ENCODE data around the gene DLX6. TPM values are rescaled to one million over a fixed set of nuclear protein-coding genes. Genes with fewer than 3 reads are reported as not detected.

DLX6 gene
- total and polyA plus RNA-seq, 2 donors: 0.09 to 0.48 TPM

- H3K36me3 ChIP-seq (ENCODE audit: insufficient read depth): no peaks in the 10 kb centered on the region
- DNase-seq (ENCODE audit: extremely low spot score): no peak
- no peak overlapping the region for H3K27ac ChIP-seq (ENCODE audit: low read depth)
- H3K4me3 ChIP-seq (ENCODE audit: low read depth, low read length): no peak overlapping the region
- H3K4me1 ChIP-seq (ENCODE audit: insufficient read depth): no peaks in the 10 kb centered on the region
- WGBS: 9% methylated on average over 22 of the region's 22 CpGs
Observed at GRCh38 chr7:96989241-96989858, 16.0 kb upstream of the DLX6 start.

DNA sequence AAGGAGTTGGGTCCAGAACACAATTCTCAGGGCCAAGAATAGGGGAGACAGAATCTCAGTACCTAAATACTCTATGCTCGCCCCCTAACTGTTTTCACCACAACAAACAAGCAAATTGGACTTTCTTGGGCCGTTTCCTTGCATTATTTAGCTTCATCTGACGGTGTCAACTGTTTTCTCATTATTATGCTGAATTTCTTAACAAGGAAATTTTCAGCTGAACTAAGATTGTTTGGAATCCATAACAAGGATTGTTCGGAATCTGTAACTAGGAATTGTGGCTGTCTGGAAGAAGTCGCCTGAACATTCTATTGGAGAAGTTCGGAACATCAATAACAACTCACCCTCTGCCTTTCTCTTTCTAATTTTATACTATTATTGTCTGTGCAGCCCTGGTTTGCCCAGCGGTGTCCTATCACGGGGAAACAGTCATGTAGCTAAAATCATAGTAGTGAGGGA is 15.5 kb upstream of the DLX6 start:
- WGBS: 13% methylated on average over 8 of the region's 8 CpGs
- no peak overlapping the region for H3K4me3 ChIP-seq (ENCODE audit: low read depth, low read length)
- no peaks in the 10 kb centered on the region for H3K4me1 ChIP-seq (ENCODE audit: insufficient read depth)
- no peak for DNase-seq (ENCODE audit: extremely low spot score)
- no peak overlapping the region for H3K27ac ChIP-seq (ENCODE audit: low read depth)
- H3K36me3 ChIP-seq (ENCODE audit: insufficient read depth): no peaks in the 10 kb centered on the region

- H3K27ac ChIP-seq (ENCODE audit: low read depth): no peak overlapping the region
- DNase-seq (ENCODE audit: extremely low spot score): no peak
- H3K4me3 ChIP-seq (ENCODE audit: low read depth, low read length): no peak overlapping the region
- H3K36me3 ChIP-seq (ENCODE audit: insufficient read depth): no peaks in the 10 kb centered on the region
- WGBS: 7% methylated on average over 13 of the region's 13 CpGs
- no peaks in the 10 kb centered on the region for H3K4me1 ChIP-seq (ENCODE audit: insufficient read depth)
Observed at GRCh38 chr7:96991546-96992191, 13.7 kb upstream of the DLX6 start.

DNA sequence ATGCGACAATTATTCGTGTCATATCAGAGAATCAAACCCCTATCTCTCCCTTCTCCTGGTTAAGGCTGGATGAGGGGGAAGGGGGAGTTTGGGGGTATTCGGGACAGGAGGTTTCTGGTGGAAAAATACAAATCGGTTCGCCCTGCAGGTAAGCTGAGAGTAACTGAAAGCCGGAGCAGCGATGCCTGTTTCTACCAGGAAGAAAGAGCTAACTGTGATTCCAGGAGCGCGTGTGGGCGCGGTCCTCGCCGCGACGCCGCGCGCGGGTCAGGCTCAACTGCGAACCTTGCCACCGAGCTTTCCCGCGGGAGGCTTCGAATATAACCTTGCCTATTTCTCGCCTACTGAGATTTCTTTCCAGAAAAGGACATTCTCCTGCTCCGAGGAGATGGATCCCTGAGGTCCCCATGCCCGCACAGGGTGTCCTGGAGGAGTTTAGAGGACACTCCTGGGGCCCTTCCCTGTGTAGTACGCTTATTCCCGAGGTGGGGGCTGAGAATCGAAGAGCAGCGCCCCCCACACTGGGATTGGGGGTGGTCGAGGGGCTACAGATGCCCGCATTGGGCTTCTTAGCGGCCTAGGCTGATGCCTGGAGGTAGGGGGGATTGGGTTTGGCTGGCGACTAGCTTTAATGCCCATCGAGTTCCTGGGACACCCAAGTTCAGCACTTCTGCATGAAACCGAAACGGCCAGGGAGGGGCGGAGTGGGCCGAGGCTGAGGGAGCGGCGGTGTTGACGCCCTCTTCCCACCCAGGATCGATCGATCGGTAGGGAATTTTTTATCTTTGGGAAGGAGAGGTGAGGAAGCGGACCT is 13.0 kb upstream of the DLX6 start:
- Histone ChIP-seq H3K27ac (ENCODE audit: low read depth) (no peak overlapping the region), H3K4me1 (ENCODE audit: insufficient read depth) (no peaks in the 10 kb centered on the region), H3K4me3 (ENCODE audit: low read depth, low read length) (no peak overlapping the region), H3K36me3 (ENCODE audit: insufficient read depth) (no peaks in the 10 kb centered on the region)
- 6% methylated on average over 47 of the region's 47 CpGs for WGBS
- DNase-seq (ENCODE audit: extremely low spot score): no peak

DNA sequence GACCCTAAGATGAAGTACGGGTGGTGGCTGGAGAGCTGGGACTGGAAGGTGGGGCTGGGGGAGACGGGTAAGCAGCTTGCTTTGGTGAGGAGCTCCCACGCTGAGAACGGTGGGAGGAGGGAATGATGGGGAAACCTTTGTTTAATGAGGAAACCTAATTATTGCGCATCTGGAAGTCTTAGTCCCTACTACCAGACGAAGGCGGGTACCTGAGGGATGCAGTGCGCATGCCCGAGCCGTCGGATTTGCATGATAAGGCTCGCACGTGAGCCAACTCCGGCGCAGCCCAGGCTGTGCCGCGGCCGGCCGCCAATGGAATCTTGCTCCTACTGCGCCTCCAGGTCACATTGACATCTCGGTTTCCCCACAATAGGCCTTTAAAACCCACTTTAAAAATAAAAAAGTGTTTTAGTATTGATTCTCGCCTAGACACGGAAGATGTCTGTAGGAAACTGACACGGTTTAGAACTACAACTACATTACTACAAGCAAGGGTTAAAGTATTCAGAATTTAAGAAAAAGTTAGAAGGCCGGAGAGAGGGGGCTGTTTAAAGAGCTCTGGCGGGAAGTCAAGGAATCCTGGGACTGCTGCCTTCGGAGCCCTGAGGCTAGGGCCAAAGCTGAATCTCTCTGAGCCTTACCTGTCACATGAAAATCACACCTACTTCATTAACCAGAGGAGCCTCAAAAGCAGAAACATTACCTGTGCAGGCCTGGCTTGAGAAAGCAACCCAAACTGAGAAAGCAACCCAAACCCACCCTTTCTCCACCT is 12.1 kb upstream of the DLX6 start:
- Histone ChIP-seq H3K4me1 (ENCODE audit: insufficient read depth) (no peaks in the 10 kb centered on the region), H3K27ac (ENCODE audit: low read depth) (no peak overlapping the region), H3K4me3 (ENCODE audit: low read depth, low read length) (no peak overlapping the region), H3K36me3 (ENCODE audit: insufficient read depth) (no peaks in the 10 kb centered on the region)
- 5% methylated on average over 27 of the region's 27 CpGs for WGBS
- DNase-seq (ENCODE audit: extremely low spot score): no peak

DNA sequence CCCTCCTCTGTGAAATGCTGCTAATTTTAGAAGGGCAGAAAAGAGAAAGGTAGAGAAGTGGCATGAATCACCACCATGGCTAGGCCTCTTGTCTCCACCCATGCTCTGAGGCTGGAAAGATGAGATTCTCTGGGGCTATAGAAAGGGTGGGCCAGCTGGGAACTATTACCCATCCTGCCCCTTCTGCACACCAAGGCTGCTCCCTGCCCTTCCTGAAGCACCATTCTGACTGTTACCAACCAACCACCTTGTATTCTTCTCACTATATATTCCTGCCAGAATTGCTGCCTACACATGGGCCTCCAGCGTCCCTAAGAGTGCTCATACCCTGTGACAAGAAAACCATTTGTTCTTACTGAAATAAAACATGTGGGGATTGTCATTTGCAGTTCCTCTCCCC is 11.4 kb upstream of the DLX6 start:
- no peak overlapping the region for H3K4me3 ChIP-seq (ENCODE audit: low read depth, low read length)
- no peaks in the 10 kb centered on the region for H3K4me1 ChIP-seq (ENCODE audit: insufficient read depth)
- no peak overlapping the region for H3K27ac ChIP-seq (ENCODE audit: low read depth)
- 30% methylated on average over 1 of the region's 1 CpG for WGBS
- no peaks in the 10 kb centered on the region for H3K36me3 ChIP-seq (ENCODE audit: insufficient read depth)
- DNase-seq (ENCODE audit: extremely low spot score): no peak

DNA sequence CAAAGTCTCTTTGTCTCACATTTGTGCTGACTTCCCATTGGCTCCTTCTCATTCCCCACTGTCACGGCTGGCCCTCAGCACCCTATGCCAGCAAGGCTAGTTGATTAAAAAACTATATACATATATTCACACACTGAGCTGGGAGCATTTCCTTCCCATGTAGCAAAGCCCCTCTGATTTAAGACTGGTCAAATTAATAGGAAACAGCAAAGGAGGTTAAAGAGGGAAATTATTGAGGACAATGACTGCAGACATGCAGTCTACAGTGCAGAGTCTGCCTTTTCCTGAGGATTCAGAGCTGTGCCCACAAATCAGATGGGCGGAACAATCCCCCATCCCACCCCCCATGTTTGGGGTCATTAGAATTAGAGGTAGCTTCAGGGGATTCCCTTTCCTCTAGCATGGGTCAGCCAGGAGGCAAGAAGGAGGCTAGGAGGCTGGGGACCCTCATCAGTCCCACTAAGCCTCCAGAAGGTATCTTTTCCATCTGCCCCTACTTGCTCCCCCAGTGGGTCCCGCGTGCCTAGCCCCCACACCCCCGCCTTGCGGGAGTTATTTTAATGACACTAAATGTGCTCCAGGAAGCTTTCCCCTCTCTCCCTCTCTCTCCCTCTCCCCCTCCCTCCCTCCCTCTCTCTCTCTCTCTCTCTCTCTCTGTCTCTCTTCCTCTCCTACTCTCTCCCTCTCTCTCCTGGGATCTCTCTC is 9.8 kb upstream of the DLX6 start:
- 5% methylated on average over 6 of the region's 6 CpGs for WGBS
- DNase-seq (ENCODE audit: extremely low spot score): no peak
- H3K4me1 ChIP-seq (ENCODE audit: insufficient read depth): no peaks in the 10 kb centered on the region
- H3K36me3 ChIP-seq (ENCODE audit: insufficient read depth): no peaks in the 10 kb centered on the region
- no peak overlapping the region for H3K27ac ChIP-seq (ENCODE audit: low read depth)
- no peak overlapping the region for H3K4me3 ChIP-seq (ENCODE audit: low read depth, low read length)

DNA sequence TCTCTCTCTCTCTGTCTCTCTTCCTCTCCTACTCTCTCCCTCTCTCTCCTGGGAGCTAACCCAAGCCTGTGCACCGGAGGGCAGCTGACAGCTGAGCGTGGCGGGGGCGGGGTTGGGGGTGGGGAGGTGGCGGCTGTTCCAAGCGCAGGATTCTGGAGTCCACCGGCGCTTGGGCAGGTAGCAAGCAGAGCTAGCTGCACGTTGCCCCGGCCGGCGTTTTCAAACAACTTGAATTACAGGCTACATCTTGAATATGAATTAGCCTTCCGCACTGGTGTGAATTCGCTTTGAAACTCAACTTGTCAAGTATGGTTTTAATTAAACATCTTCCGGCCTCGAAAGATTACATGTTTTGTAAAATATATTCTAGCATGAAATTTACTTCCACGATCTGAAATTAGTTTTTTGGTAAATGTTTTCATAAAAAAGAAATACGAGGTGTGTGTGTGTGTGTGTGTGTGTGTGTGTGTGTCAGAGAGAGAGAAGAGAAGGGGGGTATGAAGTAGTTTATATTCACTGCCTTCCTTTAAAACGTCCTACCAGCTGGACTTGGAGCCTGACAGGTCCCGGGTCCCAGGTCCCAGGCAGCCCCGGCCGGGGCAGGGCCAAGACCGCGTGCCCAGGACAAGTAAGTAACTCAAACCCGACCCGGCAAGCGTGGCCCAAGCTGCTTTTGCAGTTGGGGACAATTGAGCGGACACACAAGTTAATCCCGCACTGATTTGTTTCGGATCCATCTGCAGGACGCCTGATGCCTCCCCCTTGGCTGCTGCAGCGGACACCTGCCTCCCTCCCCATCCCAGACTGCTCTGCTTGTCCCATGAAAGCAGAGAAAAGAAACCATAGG is 9.0 kb upstream of the DLX6 start:
- no peaks in the 10 kb centered on the region for H3K36me3 ChIP-seq (ENCODE audit: insufficient read depth)
- DNase-seq (ENCODE audit: extremely low spot score): no peak
- H3K27ac ChIP-seq (ENCODE audit: low read depth): no peak overlapping the region
- no peak overlapping the region for H3K4me3 ChIP-seq (ENCODE audit: low read depth, low read length)
- H3K4me1 ChIP-seq (ENCODE audit: insufficient read depth): no peaks in the 10 kb centered on the region
- WGBS: 3% methylated on average over 32 of the region's 32 CpGs

GRCh38 chr7:96996958-96997511 is 8.3 kb upstream of the DLX6 start:
- whole genome bisulfite sequencing: 4% methylated on average over 14 of the region's 14 CpGs
- H3K4me3 ChIP-seq (ENCODE audit: low read depth, low read length): no peak overlapping the region
- DNase-seq (ENCODE audit: extremely low spot score): no peak
- H3K36me3 ChIP-seq (ENCODE audit: insufficient read depth): no peaks in the 10 kb centered on the region
- H3K4me1 ChIP-seq (ENCODE audit: insufficient read depth): no peaks in the 10 kb centered on the region
- no peak overlapping the region for H3K27ac ChIP-seq (ENCODE audit: low read depth)

GRCh38 chr7:96997512-96998032 is 7.8 kb upstream of the DLX6 start:
- H3K36me3 ChIP-seq (ENCODE audit: insufficient read depth): no peaks in the 10 kb centered on the region
- H3K4me3 ChIP-seq (ENCODE audit: low read depth, low read length): no peak overlapping the region
- no peak for DNase-seq (ENCODE audit: extremely low spot score)
- no peak overlapping the region for H3K27ac ChIP-seq (ENCODE audit: low read depth)
- H3K4me1 ChIP-seq (ENCODE audit: insufficient read depth): no peaks in the 10 kb centered on the region
- 7% methylated on average over 23 of the region's 23 CpGs for WGBS

GRCh38 chr7:96998333-96998732 is 7.0 kb upstream of the DLX6 start:
- Histone ChIP-seq H3K36me3 (ENCODE audit: insufficient read depth) (no peaks in the 10 kb centered on the region), H3K4me1 (ENCODE audit: insufficient read depth) (no peaks in the 10 kb centered on the region), H3K27ac (ENCODE audit: low read depth) (no peak overlapping the region), H3K4me3 (ENCODE audit: low read depth, low read length) (no peak overlapping the region)
- WGBS: 6% methylated on average over 11 of the region's 11 CpGs
- DNase-seq (ENCODE audit: extremely low spot score): no peak

GRCh38 chr7:96998744-96999143 is 6.6 kb upstream of the DLX6 start:
- H3K4me3 ChIP-seq (ENCODE audit: low read depth, low read length): no peak overlapping the region
- WGBS: 3% methylated on average over 14 of the region's 14 CpGs
- H3K27ac ChIP-seq (ENCODE audit: low read depth): no peak overlapping the region
- H3K36me3 ChIP-seq (ENCODE audit: insufficient read depth): no peaks in the 10 kb centered on the region
- no peaks in the 10 kb centered on the region for H3K4me1 ChIP-seq (ENCODE audit: insufficient read depth)
- no peak for DNase-seq (ENCODE audit: extremely low spot score)
